H9 (cell line): ENCODE results near the gene OR7D2. TPM values are rescaled to one million over a fixed set of nuclear protein-coding genes. Genes with fewer than 3 reads are reported as not detected.

Source experiments
- DNase-seq: peaks from one replicate; pipeline ENCODE4 v3.0.0-alpha.2; 2017
- H2AFZ ChIP-seq: one replicate; pipeline ENCODE4 v1.6.1; 2013; ENCODE audit warnings: mild to moderate bottlenecking, low read length, control low read depth, moderate library complexity
- H2AK5ac ChIP-seq: 2 replicates; pipeline ENCODE4 v1.6.1; 2013; ENCODE audit warnings: low read length, control low read depth, mixed read lengths; ENCODE audit not compliant: insufficient read length
- H2BK120ac ChIP-seq: one replicate; pipeline ENCODE4 v1.6.1; 2013; ENCODE audit warnings: low read depth, mild to moderate bottlenecking, low read length, control low read depth, inconsistent platforms; ENCODE audit not compliant: poor library complexity, severe bottlenecking
- H2BK12ac ChIP-seq: 2 replicates; pipeline ENCODE4 v1.6.1; 2013; ENCODE audit warnings: low read length, control low read depth, mixed read lengths, low read depth; ENCODE audit not compliant: insufficient read length
- H2BK15ac ChIP-seq: 2 replicates; pipeline ENCODE4 v1.6.1; 2013; ENCODE audit warnings: low read depth, low read length, control low read depth
- H2BK20ac ChIP-seq: one replicate; pipeline ENCODE4 v1.6.1; 2013; ENCODE audit warnings: low read depth, mild to moderate bottlenecking, low read length, control low read depth, inconsistent platforms; ENCODE audit not compliant: poor library complexity, severe bottlenecking
- H2BK5ac ChIP-seq: 2 replicates; pipeline ENCODE4 v1.6.1; 2013; ENCODE audit warnings: low read length, control low read depth, mixed read lengths; ENCODE audit not compliant: insufficient read length
- H3K14ac ChIP-seq: 2 replicates; pipeline ENCODE4 v1.6.1; 2013; ENCODE audit warnings: low read length, control low read depth; ENCODE audit not compliant: insufficient read depth
- H3K18ac ChIP-seq: 2 replicates; pipeline ENCODE4 v1.6.1; 2013; ENCODE audit warnings: low read depth, mild to moderate bottlenecking, mixed read lengths, low read length, control low read depth; ENCODE audit not compliant: insufficient read length
- H3K23ac ChIP-seq: 2 replicates; pipeline ENCODE4 v1.6.1; 2013; ENCODE audit warnings: low read length, control low read depth, mixed read lengths, low read depth; ENCODE audit not compliant: insufficient read length
- H3K23me2 ChIP-seq: 2 replicates; pipeline ENCODE4 v1.6.1; 2013; ENCODE audit warnings: low read depth, mild to moderate bottlenecking, mixed read lengths, low read length, control low read depth; ENCODE audit not compliant: insufficient read length, poor library complexity, severe bottlenecking
- H3K27ac ChIP-seq: 2 replicates; pipeline ENCODE4 v1.5.1; 2013; ENCODE audit warnings: low read length, control low read depth, mixed read lengths, low read depth; ENCODE audit not compliant: insufficient read length
- H3K27me3 ChIP-seq: 2 replicates; pipeline ENCODE4 v1.6.1; 2013; ENCODE audit warnings: low read length, control low read depth, inconsistent platforms; ENCODE audit not compliant: insufficient read depth
- H3K4ac ChIP-seq: 2 replicates; pipeline ENCODE4 v1.6.1; 2013; ENCODE audit warnings: low read depth, mild to moderate bottlenecking, control low read depth, inconsistent platforms, low read length, moderate library complexity
- H3K4me1 ChIP-seq: 2 replicates; pipeline ENCODE4 v1.6.1; 2013; ENCODE audit warnings: low read length, control low read depth, inconsistent platforms; ENCODE audit not compliant: insufficient read depth
- H3K4me2 ChIP-seq: 2 replicates; pipeline ENCODE4 v1.6.1; 2013; ENCODE audit warnings: low read length, control low read depth, mixed read lengths; ENCODE audit not compliant: insufficient read length, insufficient read depth
- H3K56ac ChIP-seq: 2 replicates; pipeline ENCODE4 v1.6.1; 2013; ENCODE audit warnings: low read depth, mild to moderate bottlenecking, mixed read lengths, low read length, control low read depth; ENCODE audit not compliant: insufficient read length
- H3K79me1 ChIP-seq: 2 replicates; pipeline ENCODE4 v1.6.1; 2013; ENCODE audit warnings: low read depth, mild to moderate bottlenecking, moderate library complexity, low read length, control low read depth, inconsistent platforms; ENCODE audit not compliant: insufficient read depth, poor library complexity, severe bottlenecking
- H3K79me2 ChIP-seq: 2 replicates; pipeline ENCODE4 v1.6.1; 2013; ENCODE audit warnings: low read length, control low read depth, inconsistent platforms; ENCODE audit not compliant: insufficient read depth
- H3K9ac ChIP-seq: 2 replicates; pipeline ENCODE4 v1.6.1; 2013; ENCODE audit warnings: low read length, control low read depth, mixed read lengths; ENCODE audit not compliant: insufficient read length; ENCODE audit errors: extremely low read depth
- H3K9me3 ChIP-seq: one replicate; pipeline ENCODE4 v1.6.1; 2013; ENCODE audit warnings: low read depth, low read length, inconsistent platforms; ENCODE audit not compliant: control insufficient read depth
- H3T11ph ChIP-seq: one replicate; pipeline ENCODE4 v1.6.1; 2013; ENCODE audit warnings: mild to moderate bottlenecking, low read length, control low read depth, inconsistent platforms
- H4K20me1 ChIP-seq: one replicate; pipeline ENCODE4 v1.6.1; 2013; ENCODE audit not compliant: control insufficient read depth, insufficient read length, insufficient read depth
- H4K5ac ChIP-seq: 2 replicates; pipeline ENCODE4 v1.6.1; 2013; ENCODE audit warnings: low read depth, mild to moderate bottlenecking, mixed read lengths, low read length, control low read depth; ENCODE audit not compliant: insufficient read length
- H4K8ac ChIP-seq: replicated peaks from 2 replicates; pipeline ENCODE4 v1.6.1; 2013; ENCODE audit warnings: low read length, control low read depth, mixed read lengths, low read depth; ENCODE audit not compliant: insufficient read length
- H4K91ac ChIP-seq: 2 replicates; pipeline ENCODE4 v1.6.1; 2013; ENCODE audit warnings: low read depth, mild to moderate bottlenecking, moderate library complexity, mixed read lengths, low read length, control low read depth; ENCODE audit not compliant: insufficient read length
- H3K27ac Mint-ChIP-seq, 3 experiments: 2 replicates in 2 of 3; 3 replicates in 1 of 3; pipeline ENCODE4 v1.8.0; 2020 to 2021; ENCODE audit warnings: mixed read lengths in 3 of 3, mild to moderate bottlenecking in 1 of 3, moderate library complexity in 1 of 3
- H3K27me3 Mint-ChIP-seq: 2 replicates; pipeline ENCODE4 v1.8.0; 2021; ENCODE audit warnings: low read depth, mild to moderate bottlenecking, moderate library complexity, mixed read lengths
- H3K36me3 Mint-ChIP-seq, 3 experiments: 2 replicates in 2 of 3; 3 replicates in 1 of 3; pipeline ENCODE4 v1.8.0; 2020 to 2021; ENCODE audit warnings: low read depth in 3 of 3, mixed read lengths in 3 of 3; ENCODE audit not compliant: insufficient read depth in 1 of 3
- H3K4me1 Mint-ChIP-seq, 2 experiments: 2 replicates each; pipeline ENCODE4 v1.8.0; 2020; ENCODE audit warnings: mixed read lengths in 2 of 2
- H3K4me3 Mint-ChIP-seq, 2 experiments: 2 replicates in 1 of 2; 3 replicates in 1 of 2; pipeline ENCODE4 v1.8.0; 2020 to 2021; ENCODE audit warnings: mild to moderate bottlenecking in 2 of 2, mixed read lengths in 2 of 2, moderate library complexity in 1 of 2
- H3K9me3 Mint-ChIP-seq, 2 experiments: 2 replicates in 1 of 2; 3 replicates in 1 of 2; pipeline ENCODE4 v1.8.0; 2020; ENCODE audit warnings: mild to moderate bottlenecking in 2 of 2, mixed read lengths in 2 of 2, moderate library complexity in 1 of 2
- CTCF ChIP-seq: fragments of 200-600 bp; sonication (generic); conservative IDR thresholded peaks from 3 replicates; pipeline ENCODE4 v1.8.0; 2021; ENCODE audit warnings: antibody characterized with exemption, mild to moderate bottlenecking
- WGBS: extraction: QIAGEN DNeasy Blood & Tissue Kit; methylation state at CpG from one replicate; pipeline ENCODE4 v1.1.7; 2013; ENCODE audit warnings: missing lambda C conversion rate, low lambda C conversion rate, mixed read lengths; ENCODE audit not compliant: insufficient read length; ENCODE audit errors: extremely low coverage; 5-methylcytosine and 5-hydroxymethylcytosine counted together
- total RNA-seq: library from RNA; stranded (reverse); gene quantifications from 2 replicates; pipeline ENCODE4 v1.2.1, GENCODE V29; 2021

The OR7D2 gene
- total RNA-seq, 1 experiment from 2014 or later, result 0.31 TPM

- Histone ChIP-seq H3K9me3 (peaks cover 33% of the 10 kb centered on the region), H2BK5ac (no peak overlapping the region), H3T11ph (no peak overlapping the region), H3K18ac (no peak overlapping the region), H3K4me1 (no peaks in the 10 kb centered on the region), H2BK12ac (no peak overlapping the region), H2BK120ac (no peak overlapping the region), H2BK15ac (no peak overlapping the region), H4K20me1 (no peaks in the 10 kb centered on the region), H4K5ac (no peak overlapping the region), H3K9ac (no peak overlapping the region), H2AFZ (no peak overlapping the region), H3K27me3 (no peaks in the 10 kb centered on the region), H4K8ac (no peak overlapping the region), H3K56ac (no peak overlapping the region), H3K4me2 (no peak overlapping the region), H2AK5ac (no peak overlapping the region), H3K79me1 (peaks cover 18% of the 10 kb centered on the region), H3K23ac (no peak overlapping the region), H3K14ac (no peak overlapping the region), H3K79me2 (peaks cover 45% of the 10 kb centered on the region; the same call in 1 of the 2 replicates), H3K4ac (no peak overlapping the region), H2BK20ac (no peak overlapping the region), H3K23me2 (no peaks in the 10 kb centered on the region), H3K27ac (no peak overlapping the region), H4K91ac (no peak overlapping the region)
- H3K4me3 Mint-ChIP-seq, result no peak overlapping the region
- H3K36me3 Mint-ChIP-seq, result peaks cover 97 to 100% (median 99%) of the 10 kb centered on the region in 3 experiments
- no peaks in the 10 kb centered on the region; the same call in none of the 2 replicates for H3K27me3 Mint-ChIP-seq
- peaks cover 57 to 88% of the 10 kb centered on the region in 2 experiments for H3K9me3 Mint-ChIP-seq
- DNase-seq, result no peak
- WGBS, result no CpG with 5 or more reads among the region's 4 CpGs
- no peak for TF ChIP-seq CTCF
- peak overlapping the region in 1 of 3 experiments; percentile 44; a peak in 3 of 7 replicates for H3K27ac Mint-ChIP-seq
- H3K4me1 Mint-ChIP-seq, result 0 out of 4 replicates have a peak, but pooled peaks cover 0 to 2% of the 10 kb centered on the region in 2 experiments
Observed at GRCh38 chr19:9155591-9155990, 23.2 kb upstream of the OR7D2 start.
